ENCODE results near the gene PGAP2. TPM values are rescaled to one million over a fixed set of nuclear protein-coding genes. Genes with fewer than 3 reads are reported as not detected.

PGAP2 gene
- total and polyA plus RNA-seq, 2 of the 13 experiments (the other 11 are each of a cell fraction or from before 2014, with no cell fraction given): 21.5 to 47.8 TPM

GRCh38 chr11:3854977-3855807 lies 46.8 kb downstream of the PGAP2 start, which contains the start of gene STIM1 (continued):
- TF ChIP-seq ATF3 (CRISPR knock-in tag; IDR thresholded peaks at IDR 0.05): no peak
- no peak for TF ChIP-seq ZNF660 (CRISPR knock-in tag; IDR thresholded peaks at IDR 0.05; ENCODE audit: borderline replicate concordance, low read depth)
- TF ChIP-seq ZNF577 (CRISPR knock-in tag; IDR thresholded peaks at IDR 0.05; ENCODE audit: borderline replicate concordance, low read depth): no peak
- peak; percentile 62; the same call in 1 of the 2 replicates for TF ChIP-seq REPIN1 (CRISPR knock-in tag; IDR thresholded peaks at IDR 0.05; ENCODE audit: borderline replicate concordance, low read depth)
- TF ChIP-seq SNAPC5 (CRISPR knock-in tag; IDR thresholded peaks at IDR 0.05; ENCODE audit: borderline replicate concordance): no peak
- TF ChIP-seq ZNF414 (CRISPR knock-in tag; IDR thresholded peaks at IDR 0.05): 0 out of 2 replicates have a peak, but pooled peaks have one; percentile 34
- no peak for TF ChIP-seq DMAP1 (CRISPR knock-in tag; IDR thresholded peaks at IDR 0.05)
- TF ChIP-seq PAWR (CRISPR knock-in tag; IDR thresholded peaks at IDR 0.05; ENCODE audit: borderline replicate concordance): no peak
- TF ChIP-seq ZNF224 (CRISPR knock-in tag; IDR thresholded peaks at IDR 0.05): no peak
- no peak for TF ChIP-seq ZNF570 (CRISPR knock-in tag; IDR thresholded peaks at IDR 0.05; ENCODE audit: borderline replicate concordance)
- peak; percentile 36; the same call in 1 of the 2 replicates for TF ChIP-seq ZNF788 (CRISPR knock-in tag; IDR thresholded peaks at IDR 0.05; ENCODE audit: borderline replicate concordance)
- TF ChIP-seq ZNF296 (CRISPR knock-in tag; conservative IDR thresholded peaks at IDR 0.05): no peak
- no peak for TF ChIP-seq ZNF747 (CRISPR knock-in tag; IDR thresholded peaks at IDR 0.05; ENCODE audit: borderline replicate concordance)
- TF ChIP-seq ZNF329 (CRISPR knock-in tag; IDR thresholded peaks at IDR 0.05; ENCODE audit: low read depth): no peak
- TF ChIP-seq RORA (CRISPR knock-in tag; IDR thresholded peaks at IDR 0.05): no peak
- TF ChIP-seq RERE (CRISPR knock-in tag; IDR thresholded peaks at IDR 0.05; ENCODE audit: low read depth): no peak
- peak; percentile 61; the same call in 1 of the 2 replicates for TF ChIP-seq ZBTB2 (CRISPR knock-in tag; IDR thresholded peaks at IDR 0.05; ENCODE audit: low read depth)
- peak; percentile 51; the same call in 1 of the 2 replicates for TF ChIP-seq ZNF263 (CRISPR knock-in tag; IDR thresholded peaks at IDR 0.05)
- TF ChIP-seq ZBTB42 (CRISPR knock-in tag; IDR thresholded peaks at IDR 0.05): 0 out of 2 replicates have a peak, but pooled peaks have one; percentile 23

All from HepG2 (cell line).